ENCODE results near the gene CACUL1.

- TF ChIP-seq CTCF (IDR thresholded peaks at IDR 0.05) (no peak), POLR2A (IDR thresholded peaks at IDR 0.05) (no peak)
Measured at GRCh38 chr10:118729200-118729599, 25.6 kb downstream of the CACUL1 start.
